ENCODE data around the gene GRIK4. TPM values are rescaled to one million over a fixed set of nuclear protein-coding genes. Genes with fewer than 3 reads are reported as not detected.
"Not testable (repeated sequence)": the region's sequence is repeated elsewhere in the genome, so short reads cannot be mapped to it uniquely, and the experiment has no call there.

The GRIK4 gene
- not detected for polyA plus RNA-seq (2013, experiment 1 of 2; ENCODE audit: insufficient read length)
- polyA plus RNA-seq (2013, experiment 2 of 2; ENCODE audit: insufficient read length): 0.07 TPM

- peak; percentile 70 for DNase-seq
These were observed at the start of gene GRIK4 for GRCh38 chr11:120511116-120511819. GRIK4 (plus strand) TSS chr11:120511748; CDS start chr11:120660319, 148,571 bp downstream.

GRCh38 chr11:120462825-120463224, 48.7 kb upstream of the GRIK4 start:
- no peak for DNase-seq

GRCh38 chr11:120465921-120466534, 45.5 kb upstream of the GRIK4 start:
- DNase-seq: no peak

GRCh38 chr11:120467627-120468026, 43.9 kb upstream of the GRIK4 start:
- no peak for DNase-seq

- peak; percentile 90 for DNase-seq
These were observed 40.4 kb upstream of the GRIK4 start for GRCh38 chr11:120471131-120471530.

GRCh38 chr11:120471994-120472393, 39.6 kb upstream of the GRIK4 start:
- DNase-seq: no peak

GRCh38 chr11:120473503-120473902, 38.0 kb upstream of the GRIK4 start:
- no peak for DNase-seq

- DNase-seq: peak; percentile 34
These were observed 29.4 kb upstream of the GRIK4 start for GRCh38 chr11:120482149-120482548.

GRCh38 chr11:120484722-120485121, 26.8 kb upstream of the GRIK4 start:
- DNase-seq: no peak

GRCh38 chr11:120486138-120486537, 25.4 kb upstream of the GRIK4 start:
- no peak for DNase-seq

GRCh38 chr11:120489799-120490198, 21.7 kb upstream of the GRIK4 start:
- no peak for DNase-seq

GRCh38 chr11:120492486-120492885, 19.1 kb upstream of the GRIK4 start:
- DNase-seq: no peak

GRCh38 chr11:120494595-120494994, 17.0 kb upstream of the GRIK4 start:
- no peak for DNase-seq

GRCh38 chr11:120499088-120499487, 12.5 kb upstream of the GRIK4 start:
- DNase-seq: no peak

- DNase-seq: no peak
These were observed 11.7 kb upstream of the GRIK4 start for GRCh38 chr11:120499859-120500258.

- DNase-seq: no peak
These were observed 11.0 kb upstream of the GRIK4 start for GRCh38 chr11:120500414-120501071.

- no peak for DNase-seq
These were observed 10.1 kb upstream of the GRIK4 start for GRCh38 chr11:120501440-120501839.

- no peak for DNase-seq
These were observed 9.4 kb upstream of the GRIK4 start for GRCh38 chr11:120501976-120502755.

- DNase-seq: not testable (repeated sequence)
These were observed 8.0 kb upstream of the GRIK4 start for GRCh38 chr11:120503529-120503928.

GRCh38 chr11:120505801-120506425, 5.6 kb upstream of the GRIK4 start:
- no peak for DNase-seq

- no peak for DNase-seq
These were observed 2.0 kb upstream of the GRIK4 start for GRCh38 chr11:120509346-120510053.
